ENCODE results near the gene C5orf63. TPM values are rescaled to one million over a fixed set of nuclear protein-coding genes. Genes with fewer than 3 reads are reported as not detected.

Gene C5orf63
- total and polyA plus RNA-seq, 2 experiments from 2014 or later: 6.8 to 10.5 TPM

- TF ChIP-seq EZH2phosphoT487 (IDR thresholded peaks at IDR 0.05; ENCODE audit: unreplicated experiment): no peak
- H3K27ac ChIP-seq (ENCODE audit: low read depth): no peak overlapping the region
- Mint-ChIP-seq H3K36me3 (ENCODE audit: low read depth) (no peaks in the 10 kb centered on the region), H3K4me1 (peaks cover 31% of the 10 kb centered on the region), H3K27ac (no peak overlapping the region), H3K27me3 (ENCODE audit: insufficient read depth, low read depth, poor library complexity) (peaks cover 2% of the 10 kb centered on the region), H3K9me3 (no peaks in the 10 kb centered on the region), H3K4me3 (no peak overlapping the region)
- no peak overlapping the region for H3K4me3 ChIP-seq
- H3K79me2 ChIP-seq (replicated peaks; ENCODE audit: insufficient read depth): peaks cover 39% of the 10 kb centered on the region
- no peak for DNase-seq (ENCODE audit: low spot score)
- no peaks in the 10 kb centered on the region for H3K36me3 ChIP-seq (ENCODE audit: insufficient read depth)
- no peak overlapping the region for H2AFZ ChIP-seq
- H4K20me1 ChIP-seq (replicated peaks; ENCODE audit: insufficient read depth): peaks cover 6% of the 10 kb centered on the region; the same call in 1 of the 2 replicates
- no peaks in the 10 kb centered on the region for H3F3A ChIP-seq (replicated peaks; ENCODE audit: low read depth)
- no peak for ATAC-seq
- H3K4me2 ChIP-seq: no peak overlapping the region
- H3K4me1 ChIP-seq (ENCODE audit: insufficient read depth): peaks cover 23% of the 10 kb centered on the region
- H3K27me3 ChIP-seq (ENCODE audit: insufficient read depth): peaks cover 16% of the 10 kb centered on the region
- peaks cover 7% of the 10 kb centered on the region; the same call in 1 of the 2 replicates for H3K9me2 ChIP-seq (ENCODE audit: insufficient read depth)
These were observed 47.8 kb downstream of the C5orf63 start for GRCh38 chr5:127025467-127025866.

GRCh38 chr5:127024821-127025220 lies 48.5 kb downstream of the C5orf63 start:
- peaks cover 23% of the 10 kb centered on the region for H3K4me1 ChIP-seq (ENCODE audit: insufficient read depth)
- ATAC-seq: no peak
- TF ChIP-seq CREB1 (CRISPR knock-in tag; IDR thresholded peaks at IDR 0.05; ENCODE audit: low read depth) (no peak), STAT1 (IDR thresholded peaks at IDR 0.05; ENCODE audit: unreplicated experiment) (no peak), ZNF114 (CRISPR knock-in tag; IDR thresholded peaks at IDR 0.05) (no peak), POLR2AphosphoS5 (IDR thresholded peaks at IDR 0.05; ENCODE audit: low read depth) (no peak), EZH2 (IDR thresholded peaks at IDR 0.05; ENCODE audit: low read depth, unreplicated experiment) (no peak), JUNB (IDR thresholded peaks at IDR 0.05; ENCODE audit: unreplicated experiment) (no peak), ETS1 (IDR thresholded peaks at IDR 0.05) (no peak), REST (IDR thresholded peaks at IDR 0.05; ENCODE audit: unreplicated experiment) (no peak), ZNF331 (CRISPR knock-in tag; IDR thresholded peaks at IDR 0.05; ENCODE audit: low read depth) (no peak), ZNF462 (CRISPR knock-in tag; IDR thresholded peaks at IDR 0.05) (no peak)
- H3K27me3 ChIP-seq (ENCODE audit: insufficient read depth): peaks cover 16% of the 10 kb centered on the region
- Mint-ChIP-seq H3K9me3 (no peaks in the 10 kb centered on the region), H3K4me1 (peaks cover 31% of the 10 kb centered on the region), H3K27ac (no peak overlapping the region), H3K27me3 (ENCODE audit: insufficient read depth, low read depth, poor library complexity) (peaks cover 2% of the 10 kb centered on the region), H3K4me3 (no peak overlapping the region), H3K36me3 (ENCODE audit: low read depth) (no peaks in the 10 kb centered on the region)
- H3K9me2 ChIP-seq (ENCODE audit: insufficient read depth): peaks cover 7% of the 10 kb centered on the region; the same call in 1 of the 2 replicates
- H3K27ac ChIP-seq (ENCODE audit: low read depth): no peak overlapping the region
- peaks cover 39% of the 10 kb centered on the region for H3K79me2 ChIP-seq (replicated peaks; ENCODE audit: insufficient read depth)
- no peak overlapping the region for H3K4me3 ChIP-seq
- no peaks in the 10 kb centered on the region for H3K36me3 ChIP-seq (ENCODE audit: insufficient read depth)
- no peaks in the 10 kb centered on the region for H3F3A ChIP-seq (replicated peaks; ENCODE audit: low read depth)
- no peak overlapping the region for H3K4me2 ChIP-seq
- no peak overlapping the region for H2AFZ ChIP-seq
- no peak for DNase-seq (ENCODE audit: low spot score)
- peaks cover 6% of the 10 kb centered on the region; the same call in 1 of the 2 replicates for H4K20me1 ChIP-seq (replicated peaks; ENCODE audit: insufficient read depth)
